GM23338 (cell line): Measurements from ENCODE around the gene SMURF1. TPM values are rescaled to one million over a fixed set of nuclear protein-coding genes. Genes with fewer than 3 reads are reported as not detected.

ENCODE experiments used
- ATAC-seq: fragments of 200-7000 bp; cut with Tn5 transposase; 3 replicates; pipeline ENCODE4 v1.9.1; 2020
- DNase-seq: peaks from one replicate; pipeline ENCODE4 v3.0.0-alpha.2; 2015; ENCODE audit warnings: low spot score
- H2AFZ ChIP-seq: fragments of 200-600 bp; sonication (generic); 2 replicates; pipeline ENCODE4 v1.8.0; 2016; ENCODE audit warnings: antibody characterized with exemption, mild to moderate bottlenecking, moderate library complexity
- H3F3A ChIP-seq: fragments of 200-600 bp; sonication (generic); replicated peaks from 2 replicates; pipeline ENCODE4 v1.8.0; 2017; ENCODE audit warnings: antibody characterized with exemption, mixed run types, low read depth
- H3K27ac ChIP-seq: fragments of 200-600 bp; sonication (generic); 2 replicates; pipeline ENCODE4 v1.6.1; 2016; ENCODE audit warnings: low read depth
- H3K27me3 ChIP-seq: fragments of 200-600 bp; sonication (generic); 2 replicates; pipeline ENCODE4 v1.8.0; 2016; ENCODE audit warnings: mild to moderate bottlenecking, mixed run types, moderate library complexity; ENCODE audit not compliant: insufficient read depth
- H3K36me3 ChIP-seq: fragments of 200-600 bp; sonication (generic); 2 replicates; pipeline ENCODE4 v1.8.0; 2016; ENCODE audit warnings: mild to moderate bottlenecking; ENCODE audit not compliant: insufficient read depth
- H3K4me1 ChIP-seq: fragments of 200-600 bp; sonication (generic); 2 replicates; pipeline ENCODE4 v1.8.0; 2016; ENCODE audit warnings: mild to moderate bottlenecking, moderate library complexity; ENCODE audit not compliant: insufficient read depth
- H3K4me2 ChIP-seq: fragments of 200-600 bp; sonication (generic); 2 replicates; pipeline ENCODE4 v1.7.1; 2017; ENCODE audit warnings: mixed run types
- H3K4me3 ChIP-seq: fragments of 200-600 bp; sonication (generic); 2 replicates; pipeline ENCODE4 v1.6.1; 2016; ENCODE audit warnings: mixed run types
- H3K79me2 ChIP-seq: fragments of 200-600 bp; sonication (generic); replicated peaks from 2 replicates; pipeline ENCODE4 v1.8.0; 2017; ENCODE audit warnings: mild to moderate bottlenecking; ENCODE audit not compliant: insufficient read depth
- H3K9me2 ChIP-seq: fragments of 200-600 bp; sonication (generic); 2 replicates; pipeline ENCODE4 v1.8.0; 2017; ENCODE audit not compliant: insufficient read depth
- H4K20me1 ChIP-seq: fragments of 200-600 bp; sonication (generic); replicated peaks from 2 replicates; pipeline ENCODE4 v1.8.0; 2017; ENCODE audit warnings: mild to moderate bottlenecking; ENCODE audit not compliant: insufficient read depth
- H3K27ac Mint-ChIP-seq: 2 replicates; pipeline ENCODE4 v1.8.0; 2020; ENCODE audit warnings: inconsistent platforms, mild to moderate bottlenecking, moderate library complexity, mixed read lengths
- H3K27me3 Mint-ChIP-seq: 3 replicates; pipeline ENCODE4 v1.8.0; 2022; ENCODE audit warnings: low read depth, mild to moderate bottlenecking, moderate library complexity, mixed read lengths, inconsistent platforms; ENCODE audit not compliant: insufficient read depth, poor library complexity
- H3K36me3 Mint-ChIP-seq: 3 replicates; pipeline ENCODE4 v1.8.0; 2021; ENCODE audit warnings: low read depth, mild to moderate bottlenecking, inconsistent platforms, moderate library complexity, mixed read lengths
- H3K4me1 Mint-ChIP-seq: 3 replicates; pipeline ENCODE4 v1.8.0; 2020; ENCODE audit warnings: mild to moderate bottlenecking, inconsistent platforms, mixed read lengths
- H3K4me3 Mint-ChIP-seq: 3 replicates; pipeline ENCODE4 v1.8.0; 2021; ENCODE audit warnings: moderate library complexity, mild to moderate bottlenecking, inconsistent platforms, mixed read lengths
- H3K9me3 Mint-ChIP-seq: 3 replicates; pipeline ENCODE4 v1.8.0; 2020; ENCODE audit warnings: moderate library complexity, mild to moderate bottlenecking, inconsistent platforms, mixed read lengths
- CREB1 ChIP-seq: fragments of 250-450 bp; sonication (Bioruptor Pico); IDR thresholded peaks from 2 replicates; pipeline ENCODE4 v1.5.0; 2020; ENCODE audit warnings: low read depth, mild to moderate bottlenecking, moderate library complexity
- CTCF ChIP-seq, 2 experiments: fragments of 200-600 bp in 1 of 2; sonication (generic) in 1 of 2; conservative IDR thresholded peaks; 2 replicates each; pipeline versions ENCODE4 v1.5.1 to v1.6.1; 2016 to 2017; ENCODE audit warnings: antibody characterized with exemption in 2 of 2, low read depth in 2 of 2, mild to moderate bottlenecking in 2 of 2, moderate library complexity in 1 of 2
- ETS1 ChIP-seq: IDR thresholded peaks from 2 replicates; pipeline ENCODE4 v1.6.1; 2016; ENCODE audit warnings: antibody characterized with exemption
- EZH2 ChIP-seq: fragments of 200-600 bp; sonication (generic); IDR thresholded peaks from one replicate; pipeline ENCODE4 v1.8.0; 2017; ENCODE audit warnings: antibody characterized with exemption, mild to moderate bottlenecking, low read depth; ENCODE audit not compliant: unreplicated experiment
- EZH2phosphoT487 ChIP-seq: fragments of 200-600 bp; sonication (generic); IDR thresholded peaks from one replicate; pipeline ENCODE4 v1.8.1; 2018; ENCODE audit warnings: antibody characterized with exemption; ENCODE audit not compliant: unreplicated experiment
- JUNB ChIP-seq: IDR thresholded peaks from one replicate; pipeline ENCODE4 v1.6.1; 2016; ENCODE audit warnings: antibody characterized with exemption; ENCODE audit not compliant: unreplicated experiment
- NANOG ChIP-seq: IDR thresholded peaks from 2 replicates; pipeline ENCODE4 v1.6.1; 2016; ENCODE audit warnings: antibody characterized with exemption, borderline replicate concordance
- POLR2AphosphoS5 ChIP-seq: IDR thresholded peaks from 2 replicates; pipeline ENCODE4 v1.6.1; 2016; ENCODE audit warnings: antibody characterized with exemption, low read depth
- REST ChIP-seq: IDR thresholded peaks from one replicate; pipeline ENCODE4 v1.6.1; 2018; ENCODE audit warnings: antibody characterized with exemption; ENCODE audit not compliant: unreplicated experiment
- STAT1 ChIP-seq: IDR thresholded peaks from one replicate; pipeline ENCODE4 v1.6.1; 2016; ENCODE audit warnings: antibody characterized with exemption; ENCODE audit not compliant: unreplicated experiment
- ZNF114 ChIP-seq: fragments of 250-450 bp; sonication (Bioruptor Pico); IDR thresholded peaks from 2 replicates; pipeline ENCODE4 v1.5.0; 2020; ENCODE audit warnings: mild to moderate bottlenecking, moderate library complexity
- ZNF331 ChIP-seq: fragments of 250-450 bp; sonication (Bioruptor Pico); IDR thresholded peaks from 2 replicates; pipeline ENCODE4 v1.5.0; 2020; ENCODE audit warnings: low read depth, mild to moderate bottlenecking, moderate library complexity
- ZNF462 ChIP-seq: fragments of 250-450 bp; sonication (Bioruptor Pico); IDR thresholded peaks from 2 replicates; pipeline ENCODE4 v1.5.0; 2020; ENCODE audit warnings: mild to moderate bottlenecking, moderate library complexity
- polyA plus RNA-seq: library from polyadenylated mRNA; unstranded; fragments of >200 nt; fragmentation: Nextera tagmentation; extraction: Ambion mirVana; gene quantifications from 2 replicates; pipeline ENCODE4 v1.2.1, GENCODE V29; 2016
- total RNA-seq: library from RNA; depleted of rRNA; stranded (reverse); fragments of >200 nt; shearing (Covaris generic); gene quantifications from 2 replicates; pipeline ENCODE4 v1.2.3, GENCODE V29; 2014

Gene SMURF1
- total and polyA plus RNA-seq, 2 experiments from 2014 or later, result 5.8 to 23.9 TPM

GRCh38 chr7:99037327-99037940 is 106.5 kb downstream of the SMURF1 start:
- H3K9me2 ChIP-seq, result no peaks in the 10 kb centered on the region

More at GRCh38 chr7:99037327-99037940, 106.5 kb downstream of the SMURF1 start:
- DNase-seq (no peak), ATAC-seq (no peak)
- H3K4me3 Mint-ChIP-seq, result no peak overlapping the region
- Histone ChIP-seq H3K4me3 (no peak overlapping the region), H3K36me3 (peaks cover 26% of the 10 kb centered on the region), H3K4me2 (no peak overlapping the region), H4K20me1 (no peaks in the 10 kb centered on the region; the same call in 1 of the 2 replicates), H3K27ac (no peak overlapping the region), H2AFZ (no peak overlapping the region), H3K79me2 (no peaks in the 10 kb centered on the region), H3F3A (0 out of 2 replicates have a peak, but pooled peaks cover 4% of the 10 kb centered on the region), H3K4me1 (no peaks in the 10 kb centered on the region), H3K27me3 (no peaks in the 10 kb centered on the region)
- H3K4me1 Mint-ChIP-seq, result 0 out of 3 replicates have a peak, but pooled peaks cover 3% of the 10 kb centered on the region
- H3K36me3 Mint-ChIP-seq, result peaks cover 85% of the 10 kb centered on the region
- H3K27me3 Mint-ChIP-seq, result peaks cover 28% of the 10 kb centered on the region
- no peak overlapping the region; the same call in 1 of the 2 replicates for H3K27ac Mint-ChIP-seq
- TF ChIP-seq NANOG, result no peak
- TF ChIP-seq CREB1 (CRISPR knock-in tag), result no peak
- TF ChIP-seq REST, result no peak
- TF ChIP-seq ZNF462 (CRISPR knock-in tag), result no peak
- TF ChIP-seq EZH2phosphoT487, result no peak
- TF ChIP-seq ZNF114 (CRISPR knock-in tag), result no peak
- no peak for TF ChIP-seq CTCF (conservative IDR thresholded peaks at IDR 0.05; ENCODE audit: low read depth in 2 of 2)
- TF ChIP-seq ETS1, result no peak
- no peak for TF ChIP-seq STAT1
- TF ChIP-seq EZH2, result no peak
- no peak for TF ChIP-seq POLR2AphosphoS5
- no peak for TF ChIP-seq JUNB
- TF ChIP-seq ZNF331, result no peak
- no peaks in the 10 kb centered on the region for H3K9me3 Mint-ChIP-seq
